HG03457 (cell line): ENCODE results near the gene SCUBE1.

Experiments used
- ATAC-seq: cut with Tn5 transposase; IDR thresholded peaks from one replicate; pipeline ENCODE4 v1.9.1; 2021; ENCODE audit warnings: moderate number of reproducible peaks; ENCODE audit not compliant: unreplicated experiment

Gene SCUBE1

GRCh38 chr22:43241699-43242386 is 101.3 kb downstream of the SCUBE1 start:
- ATAC-seq = no peak

GRCh38 chr22:43241138-43241597 is 102.0 kb downstream of the SCUBE1 start:
- ATAC-seq = no peak

- no peak for ATAC-seq
These were observed 102.6 kb downstream of the SCUBE1 start for GRCh38 chr22:43240614-43241013.

GRCh38 chr22:43239956-43240355 is 103.2 kb downstream of the SCUBE1 start:
- no peak for ATAC-seq

GRCh38 chr22:43239193-43239780 is 103.9 kb downstream of the SCUBE1 start:
- no peak for ATAC-seq

GRCh38 chr22:43238526-43239006 is 104.6 kb downstream of the SCUBE1 start:
- no peak for ATAC-seq

DNA sequence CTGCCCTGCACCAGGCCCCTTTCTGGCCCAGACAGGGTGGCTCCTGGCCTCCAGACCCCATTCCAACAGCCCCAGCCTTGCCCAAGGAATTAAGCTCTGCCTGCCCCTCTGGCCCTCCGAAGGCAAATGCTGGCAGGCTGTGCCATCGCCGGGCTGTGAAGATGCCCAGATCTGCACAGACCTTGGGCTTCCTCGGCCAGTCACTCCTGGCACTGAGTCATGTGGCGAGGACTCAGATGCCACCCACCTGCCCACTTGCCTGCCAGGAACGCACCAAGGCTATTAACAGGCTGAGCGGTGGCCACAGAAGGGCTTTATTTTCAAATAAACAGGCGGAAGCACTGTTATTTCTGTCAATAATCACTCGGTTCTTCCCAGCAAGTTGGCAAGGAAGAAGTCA is 105.9 kb downstream of the SCUBE1 start:
- no peak for ATAC-seq

DNA sequence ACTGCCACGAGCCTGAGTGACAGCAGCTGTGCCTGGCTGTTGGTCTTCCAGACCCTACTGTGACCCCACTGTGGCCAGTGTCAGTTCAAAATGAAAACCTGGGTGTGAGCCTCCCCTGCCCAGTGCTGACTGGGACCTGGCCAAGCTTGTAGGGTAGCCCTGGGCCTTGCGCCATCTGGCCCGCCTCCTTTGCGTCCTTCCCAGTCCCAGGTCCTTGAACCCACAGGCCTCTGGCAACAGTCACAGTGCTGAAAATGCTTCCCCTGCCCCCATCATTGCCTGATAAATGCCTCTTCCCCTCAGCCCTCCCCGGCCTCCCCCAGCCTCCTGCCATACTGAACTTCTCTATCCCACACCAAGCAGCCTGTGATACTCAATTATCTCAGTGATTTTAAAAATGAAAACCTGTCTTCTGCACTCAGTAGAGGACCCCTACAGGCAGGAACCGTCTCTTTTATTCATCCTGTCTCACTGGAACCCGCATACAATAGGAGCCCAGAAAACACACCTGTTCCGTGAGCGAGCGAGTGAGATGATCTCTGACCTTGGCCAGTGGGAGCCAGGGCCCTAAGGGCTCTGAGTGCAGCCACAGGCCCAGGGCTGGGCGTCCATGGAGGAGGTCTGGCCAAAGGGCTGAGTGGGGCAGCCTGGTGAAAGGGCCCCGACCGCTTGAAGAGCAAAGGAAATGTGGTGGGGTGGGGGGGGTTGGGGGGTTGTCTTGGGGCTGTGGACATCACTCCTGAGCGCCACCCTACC is 106.6 kb downstream of the SCUBE1 start:
- no peak for ATAC-seq

DNA sequence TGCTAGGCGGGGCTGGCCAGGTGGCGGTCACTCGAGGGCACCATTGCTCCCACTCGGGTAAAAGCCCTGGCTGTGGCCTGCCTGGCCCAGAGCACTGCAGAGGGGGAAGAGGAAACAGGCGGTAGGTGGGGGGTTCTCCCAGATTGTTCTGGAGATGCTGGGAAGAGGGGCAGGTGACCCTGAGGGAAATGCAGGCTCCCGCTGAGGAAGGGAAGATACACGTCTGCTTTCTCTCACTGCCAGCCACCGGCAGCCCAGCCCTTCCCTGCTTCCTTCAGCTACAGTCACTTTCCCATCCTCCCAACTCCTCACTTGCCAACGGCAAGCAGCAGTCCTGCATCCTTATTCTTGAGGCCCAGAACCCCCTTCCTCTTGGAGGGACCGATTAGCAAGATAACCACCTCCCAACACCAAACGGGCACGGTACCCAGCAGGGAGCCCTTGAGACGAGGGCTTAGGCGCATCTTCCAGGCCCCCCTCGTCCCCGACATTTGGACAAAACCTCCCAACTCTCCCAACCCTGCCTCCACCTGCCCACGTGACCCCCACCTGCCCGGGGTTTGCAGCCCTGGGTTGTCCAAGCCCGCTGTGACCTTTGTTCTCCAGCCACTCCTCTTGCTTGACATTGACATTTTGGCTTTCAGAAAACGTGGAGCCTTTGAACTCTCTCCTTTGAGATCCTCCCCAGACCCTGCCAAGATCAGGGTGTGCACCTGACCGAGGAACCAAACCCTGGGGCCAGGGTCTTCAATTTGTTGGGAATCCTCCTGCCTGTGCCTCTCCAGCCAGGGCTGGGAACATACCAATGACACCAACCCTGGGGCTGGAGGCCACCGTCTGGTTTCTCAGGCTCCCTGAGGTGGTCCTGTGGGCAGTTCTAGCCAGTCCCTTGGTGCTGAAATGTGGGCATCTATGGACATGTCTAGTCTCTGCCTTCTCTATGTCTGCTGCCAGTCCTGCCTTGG is 107.4 kb downstream of the SCUBE1 start:
- no peak for ATAC-seq

DNA sequence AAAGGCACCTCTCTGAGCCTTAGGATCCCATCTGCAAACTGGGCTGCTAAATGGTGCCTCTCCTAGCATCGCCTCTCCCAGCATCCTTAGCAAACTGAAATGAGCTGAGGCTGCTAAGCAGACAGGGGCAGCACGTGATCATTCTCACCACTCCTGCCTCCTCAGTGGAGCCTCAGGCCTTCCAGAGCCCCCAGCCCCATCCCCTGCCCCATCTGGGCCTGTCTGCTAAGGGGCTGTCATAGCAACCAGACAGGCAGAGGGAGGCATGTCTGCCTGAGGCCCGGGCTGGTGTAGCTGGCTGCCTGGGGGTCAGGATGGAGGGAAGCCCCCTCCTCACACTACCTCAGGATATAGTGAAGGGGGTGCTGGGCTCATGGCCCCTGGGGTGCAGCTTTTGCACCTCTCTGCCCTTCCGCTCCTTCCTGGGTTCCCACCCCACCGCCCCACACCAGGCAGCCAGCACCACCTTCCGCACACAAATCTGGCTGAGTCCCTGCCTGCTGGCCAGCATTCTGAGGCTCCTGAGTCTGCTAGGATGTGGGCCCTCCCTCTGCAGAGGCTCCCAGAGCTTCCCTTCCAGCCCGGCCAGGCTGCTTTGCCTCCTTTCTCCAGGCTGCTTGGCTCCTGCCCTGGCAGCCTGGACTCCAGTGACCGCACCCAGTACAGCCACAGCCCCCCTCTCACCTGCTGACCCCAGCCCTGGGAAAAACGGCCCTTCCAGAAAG is 108.7 kb downstream of the SCUBE1 start:
- no peak for ATAC-seq

DNA sequence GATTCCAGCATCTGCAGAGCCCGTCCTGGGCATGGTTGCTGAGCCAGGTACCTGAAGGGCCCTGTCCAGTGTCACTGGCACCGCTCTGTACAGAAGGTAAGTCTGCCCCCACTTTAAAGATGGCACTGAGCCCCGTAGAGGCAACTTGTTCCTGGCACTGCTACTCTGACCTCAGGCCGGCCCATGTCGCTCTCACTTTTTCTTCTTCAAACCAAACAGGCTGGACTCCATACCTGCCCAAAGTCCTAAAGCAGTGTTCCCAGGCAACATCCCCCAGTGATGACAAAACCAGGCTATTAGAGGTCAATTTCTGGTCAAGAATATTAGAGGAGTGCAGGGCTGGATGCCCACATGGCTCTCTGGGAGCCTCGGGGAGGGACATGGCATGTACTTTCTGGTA is 109.6 kb downstream of the SCUBE1 start:
- no peak for ATAC-seq

DNA sequence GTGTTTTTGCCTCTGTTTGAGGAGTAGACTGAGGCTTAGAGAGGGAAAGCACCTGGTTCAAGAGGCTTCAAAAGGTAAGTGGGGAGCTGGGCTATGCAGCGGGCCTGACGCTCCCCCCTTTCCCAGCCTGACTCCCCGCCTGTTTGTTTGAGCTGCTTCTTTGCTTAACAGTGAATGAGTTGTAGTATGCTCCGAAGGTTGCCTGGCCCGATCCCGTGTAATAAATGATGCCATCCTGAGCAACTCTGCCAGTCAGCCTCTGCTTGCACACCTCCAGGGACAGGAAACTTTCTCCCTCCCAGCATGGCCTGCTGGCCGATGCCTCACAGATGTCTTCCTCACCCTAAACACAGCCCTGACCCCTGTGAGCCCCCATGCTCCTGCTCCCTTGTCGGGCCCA is 110.7 kb downstream of the SCUBE1 start:
- ATAC-seq = no peak

GRCh38 chr22:43231724-43232034 is 111.5 kb downstream of the SCUBE1 start:
- ATAC-seq = no peak

GRCh38 chr22:43230971-43231723 is 112.0 kb downstream of the SCUBE1 start:
- ATAC-seq = no peak

GRCh38 chr22:43230571-43230970 is 112.6 kb downstream of the SCUBE1 start:
- no peak for ATAC-seq

DNA sequence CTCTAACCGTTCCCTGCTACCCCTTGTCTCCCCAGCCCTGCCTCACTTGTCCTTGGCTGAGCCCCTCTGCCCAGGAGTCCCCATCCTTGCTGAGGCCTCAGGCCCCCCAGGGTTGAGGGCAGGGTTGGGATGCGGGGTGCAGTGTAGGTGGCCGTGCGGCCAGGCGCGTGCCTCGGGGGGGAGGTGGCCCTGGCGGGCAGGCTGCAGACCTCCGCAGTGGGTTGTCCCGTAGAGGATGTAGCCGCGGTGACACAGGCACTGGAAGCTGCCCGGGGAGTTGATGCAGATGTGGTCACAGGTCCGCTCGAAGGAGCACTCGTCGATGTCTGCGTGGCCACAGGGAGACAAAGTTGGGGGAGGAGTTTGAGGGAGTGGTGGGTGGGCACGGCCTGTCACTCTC is 114.3 kb downstream of the SCUBE1 start:
- ATAC-seq = no peak

GRCh38 chr22:43228330-43228729 is 114.8 kb downstream of the SCUBE1 start:
- no peak for ATAC-seq

GRCh38 chr22:43227239-43227630 is 115.9 kb downstream of the SCUBE1 start:
- no peak for ATAC-seq

- no peak for ATAC-seq
These were observed 116.6 kb downstream of the SCUBE1 start for GRCh38 chr22:43226377-43227238.
